GM19438 (cell line): ENCODE data around the gene UNCX.
"Not testable (repeated sequence)": the region's sequence is repeated elsewhere in the genome, so short reads cannot be mapped to it uniquely, and the experiment has no call there.

Experiments
- ATAC-seq: cut with Tn5 transposase; IDR thresholded peaks from one replicate; pipeline ENCODE4 v1.9.1; 2021; ENCODE audit warnings: low read depth; ENCODE audit not compliant: unreplicated experiment

The UNCX gene

GRCh38 chr7:1232623-1233332, at the start of gene UNCX:
Gene UNCX (plus strand): TSS chr7:1232872. CDS start chr7:1233018, 146 bp downstream.
- no peak for ATAC-seq

GRCh38 chr7:1187127-1187526, 45.5 kb upstream of the UNCX start:
- ATAC-seq: no peak

GRCh38 chr7:1188720-1189294, 43.9 kb upstream of the UNCX start:
- ATAC-seq: no peak

- ATAC-seq: no peak
Measured at GRCh38 chr7:1189986-1190772, 42.5 kb upstream of the UNCX start.

GRCh38 chr7:1192171-1192676, 40.4 kb upstream of the UNCX start:
- ATAC-seq: no peak

GRCh38 chr7:1193593-1194424, 38.9 kb upstream of the UNCX start:
- no peak for ATAC-seq

- ATAC-seq: not testable (repeated sequence)
Measured at GRCh38 chr7:1196441-1196840, 36.2 kb upstream of the UNCX start.

GRCh38 chr7:1196950-1197349, 35.7 kb upstream of the UNCX start:
- ATAC-seq: no peak

GRCh38 chr7:1197997-1198625, 34.6 kb upstream of the UNCX start:
- no peak for ATAC-seq

GRCh38 chr7:1200045-1200444, 32.6 kb upstream of the UNCX start:
- ATAC-seq: no peak

GRCh38 chr7:1201916-1202315, 30.8 kb upstream of the UNCX start:
- ATAC-seq: no peak

GRCh38 chr7:1202914-1203313, 29.8 kb upstream of the UNCX start:
- not testable (repeated sequence) for ATAC-seq

GRCh38 chr7:1204460-1205140, 28.1 kb upstream of the UNCX start:
- no peak for ATAC-seq

- ATAC-seq: not testable (repeated sequence)
Measured at GRCh38 chr7:1205742-1206141, 26.9 kb upstream of the UNCX start.

- ATAC-seq: no peak
Measured at GRCh38 chr7:1209097-1209496, 23.6 kb upstream of the UNCX start.

- no peak for ATAC-seq
Measured at GRCh38 chr7:1210321-1210978, 22.2 kb upstream of the UNCX start.

- ATAC-seq: no peak
Measured at GRCh38 chr7:1210979-1211608, 21.6 kb upstream of the UNCX start.

GRCh38 chr7:1211611-1212010, 21.1 kb upstream of the UNCX start:
- no peak for ATAC-seq

GRCh38 chr7:1212025-1212424, 20.6 kb upstream of the UNCX start:
- ATAC-seq: not testable (repeated sequence)
